ENCODE results near the gene TARM1. TPM values are rescaled to one million over a fixed set of nuclear protein-coding genes. Genes with fewer than 3 reads are reported as not detected.

TARM1 gene
- total and polyA plus RNA-seq, 2 of the 8 experiments (the other 6 are each of a cell fraction or from before 2014, with no cell fraction given), result not detected

- no peak overlapping the region for H3K56ac ChIP-seq (replicated peaks; ENCODE audit: insufficient read length, low read depth, low read length)
- H3K79me2 ChIP-seq (ENCODE audit: control insufficient read depth in 1 of 2, insufficient read depth in 2 of 2, low read length in 2 of 2), result peaks cover 0 to 13% of the 10 kb centered on the region in 2 experiments; a peak in 2 of 4 replicates
- no peak overlapping the region for H3K4me3 ChIP-seq (ENCODE audit: extremely low read depth in 1 of 4, insufficient read depth in 2 of 4, low read depth in 3 of 4, low read length in 4 of 4)
- peaks cover 18 to 54% (median 45%) of the 10 kb centered on the region in 4 experiments for H3K36me3 ChIP-seq (ENCODE audit: control insufficient read depth in 2 of 4, insufficient read depth in 4 of 4, low read length in 3 of 4)
- H2AFZ ChIP-seq (ENCODE audit: low read length), result no peak overlapping the region
- H3K27ac ChIP-seq (ENCODE audit: low read depth, low read length), result no peak overlapping the region
- no peaks in the 10 kb centered on the region for H3K9me3 ChIP-seq (ENCODE audit: insufficient read depth in 2 of 2, low read depth in 1 of 2, low read length in 1 of 2)
- no peak overlapping the region; the same call in 1 of the 2 replicates for H4K8ac ChIP-seq (ENCODE audit: extremely low read depth, insufficient read depth, low read length)
- H3K14ac ChIP-seq (ENCODE audit: insufficient read length), result no peak overlapping the region
- H4K5ac ChIP-seq (ENCODE audit: insufficient read length, low read depth, low read length), result no peak overlapping the region
- FAIRE-seq (no peak), DNase-seq (ENCODE audit: low read depth in 1 of 2, low spot score in 2 of 2) (no peak)
- POLR2A ChIA-PET (ENCODE audit: partially characterized antibody), result interaction anchor here (1.4 to 9.2 kb wide), 3 partner anchors 10 to 28 kb away, joined by 4 to 116 read pairs (median 6); partner anchors contain the start of genes PRPF31 and TFPT
- no peak overlapping the region for H3K4me2 ChIP-seq (ENCODE audit: insufficient read depth in 1 of 2, low read depth in 2 of 2, low read length in 2 of 2)
- no peaks in the 10 kb centered on the region for H3K27me3 ChIP-seq (replicated peaks in 1 of 4; ENCODE audit: control insufficient read depth in 3 of 4, extremely low read depth in 1 of 4, insufficient read depth in 3 of 4, low read length in 3 of 4)
- H2BK12ac ChIP-seq (ENCODE audit: low read depth, low read length), result no peak overlapping the region
- H4K20me1 ChIP-seq (replicated peaks in 1 of 2; ENCODE audit: control insufficient read depth in 1 of 2, insufficient read depth in 2 of 2, low read length in 2 of 2), result peaks cover 3 to 16% of the 10 kb centered on the region in 2 experiments
- H2BK120ac ChIP-seq (replicated peaks; ENCODE audit: low read depth, low read length), result no peak overlapping the region
- no peak overlapping the region for H2BK5ac ChIP-seq (ENCODE audit: low read depth, low read length)
- H3K9ac ChIP-seq (replicated peaks in 1 of 4; ENCODE audit: extremely low read depth in 1 of 4, low read depth in 3 of 4, low read length in 3 of 4), result no peak overlapping the region
- H3K23ac ChIP-seq (ENCODE audit: insufficient read length), result no peak overlapping the region
- H3K4ac ChIP-seq (replicated peaks; ENCODE audit: insufficient read length, low read depth, low read length), result no peak overlapping the region
- no peak overlapping the region for H4K91ac ChIP-seq (replicated peaks; ENCODE audit: insufficient read length, low read length)
- no peak overlapping the region for H2BK20ac ChIP-seq (ENCODE audit: low read length)
- no peaks in the 10 kb centered on the region; the same call in 1 of the 2 replicates for H3K79me1 ChIP-seq (ENCODE audit: low read depth, low read length)
- 83% methylated on average over 15 of the region's 15 CpGs; no CpG with 5 or more reads in 1 of the 2 experiments for WGBS, 2 experiments (ENCODE audit: extremely low coverage in 1 of 2, insufficient coverage in 1 of 2, insufficient read length in 1 of 2, insufficient replicate concordance in 2 of 2, low coverage in 1 of 2, low lambda C conversion rate in 2 of 2, missing lambda C conversion rate in 1 of 2)
- peaks cover 5% of the 10 kb centered on the region for H3K23me2 ChIP-seq (ENCODE audit: low read depth, low read length)
- H3K4me1 ChIP-seq (replicated peaks in 1 of 4; ENCODE audit: control insufficient read depth in 3 of 4, insufficient read depth in 4 of 4, low read length in 3 of 4), result 0 out of 7 replicates have a peak, but pooled peaks cover 0 to 2% (median 0%) of the 10 kb centered on the region in 4 experiments
- no peak overlapping the region for H2AK5ac ChIP-seq (ENCODE audit: low read depth, low read length)
- no peak overlapping the region for H2BK15ac ChIP-seq (ENCODE audit: low read length)
- H3K18ac ChIP-seq (ENCODE audit: extremely low read depth, low read length), result no peak overlapping the region
- CTCF ChIA-PET (ENCODE audit: partially characterized antibody), result interaction anchor here (0.6 to 1.0 kb wide), 3 partner anchors 11 to 1564 kb away, joined by 3 read pairs; no protein-coding TSS in a partner anchor
Observed at GRCh38 chr19:54106716-54107115, 25.6 kb upstream of the TARM1 start.
